Amniotic epithelial cell (primary cell): ENCODE measurements around the gene FBXL19.
A peak's percentile ranks its signal among the peaks of the same experiment; 100 is the strongest.

Experiments used
- DNase-seq: peaks from one replicate; pipeline ENCODE4 v3.0.0-alpha.2; 2010; ENCODE audit warnings: low read depth

The FBXL19 gene

DNA sequence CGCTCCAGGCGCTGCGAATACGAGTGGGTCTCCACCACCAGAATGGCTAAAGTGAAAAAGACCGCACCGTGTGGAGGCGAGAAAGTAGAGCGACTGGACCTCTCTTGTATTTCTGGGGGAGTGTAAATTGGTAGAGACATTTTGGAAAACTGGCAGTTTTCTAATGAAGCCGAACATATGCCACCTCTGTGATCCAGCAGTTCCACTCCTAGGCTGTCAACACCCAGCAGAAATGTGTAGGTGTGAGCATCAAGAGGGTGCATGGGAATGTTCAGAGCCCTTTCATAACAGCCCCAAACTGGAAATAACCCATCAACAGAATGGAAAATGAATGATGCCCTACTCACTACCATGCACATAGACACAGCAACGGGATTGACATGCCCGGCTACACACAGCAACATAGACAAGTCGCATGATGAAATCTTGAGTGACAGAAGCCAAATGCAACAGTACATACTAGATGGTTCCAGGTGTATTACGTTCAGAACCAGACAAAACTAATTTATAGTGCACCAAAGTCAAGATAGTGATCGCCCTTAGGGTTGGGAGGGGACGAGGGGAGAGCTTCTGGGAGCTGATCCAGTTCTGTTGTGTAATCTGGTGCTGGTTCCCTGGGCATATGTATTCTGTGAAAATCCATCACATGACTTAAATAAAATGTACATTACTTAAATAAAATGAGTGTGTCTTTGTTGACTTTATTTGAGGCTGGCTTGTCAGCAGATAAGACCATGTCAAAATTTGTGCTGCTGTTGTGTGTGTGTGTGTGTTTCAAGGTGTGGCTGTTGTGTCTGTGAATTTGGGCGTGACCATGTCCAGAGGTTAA, 28.6 kb upstream of the FBXL19 start:
- DNase-seq, result no peak

DNA sequence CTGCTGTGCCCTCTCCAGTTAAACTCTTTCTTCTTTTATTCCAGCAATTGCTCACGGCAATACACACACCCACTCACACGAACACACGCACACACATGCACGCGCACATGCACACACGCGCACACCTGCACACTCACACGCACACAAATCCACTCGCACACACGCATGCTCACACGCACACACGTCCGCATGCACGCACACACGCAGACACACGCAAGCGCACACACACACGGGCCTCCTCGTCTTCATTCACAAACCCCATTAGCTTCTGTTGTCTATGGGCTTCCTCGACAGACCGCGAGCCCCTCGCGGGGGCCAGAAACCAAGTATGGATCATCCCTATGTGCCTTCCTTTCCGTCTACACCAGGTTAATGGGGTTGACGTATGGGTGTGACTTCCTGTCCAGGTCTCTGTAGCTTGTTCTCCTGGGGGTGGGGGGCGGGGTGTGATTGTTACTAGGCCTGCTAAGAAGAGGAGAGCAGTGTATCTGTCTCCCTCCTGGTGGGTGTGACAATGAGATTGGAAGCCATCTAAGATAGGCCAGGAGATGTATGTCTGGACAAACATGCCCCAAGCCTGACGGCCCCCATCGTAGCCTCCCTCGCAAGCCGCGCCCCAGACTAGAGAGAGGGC, 27.6 kb upstream of the FBXL19 start:
- DNase-seq, result no peak

DNA sequence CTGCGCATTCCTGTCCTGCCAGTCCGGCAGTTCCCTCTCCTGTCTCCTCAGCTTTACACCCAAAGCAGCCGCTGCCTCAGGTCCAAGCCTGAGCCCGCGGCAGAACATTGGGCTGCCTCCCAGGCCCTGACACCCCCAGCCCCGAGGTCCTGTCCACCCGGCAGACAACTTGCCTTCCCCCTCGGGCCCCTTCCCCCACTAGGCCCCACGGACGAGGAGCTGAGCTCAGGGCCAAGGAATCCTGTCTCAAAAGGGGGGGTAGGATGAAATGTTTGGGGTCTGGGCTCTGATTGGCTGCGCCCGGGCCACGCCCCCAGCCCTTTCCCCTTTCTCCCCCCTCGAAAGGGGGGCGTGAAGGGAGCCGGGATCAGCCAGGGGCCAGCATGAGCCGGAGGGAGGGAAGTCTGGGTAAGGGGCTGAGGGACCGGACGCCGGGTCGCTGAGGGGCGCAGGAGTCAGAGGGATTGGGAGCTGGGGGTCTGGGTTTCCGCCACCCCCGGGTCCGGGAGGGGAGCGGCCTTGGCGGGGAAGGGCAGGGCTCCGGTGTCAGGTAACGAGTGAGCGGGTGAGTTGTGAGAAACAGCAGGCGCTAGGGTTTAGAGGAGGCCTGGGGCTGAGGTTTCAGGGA, 27.0 kb upstream of the FBXL19 start, which contains the start of gene CTF1:
CTF1 (plus strand) TSS at position 354 of the 628 bp plus-strand sequence; CDS start at position 384, 30 bp downstream.
- peak; percentile 88 for DNase-seq

DNA sequence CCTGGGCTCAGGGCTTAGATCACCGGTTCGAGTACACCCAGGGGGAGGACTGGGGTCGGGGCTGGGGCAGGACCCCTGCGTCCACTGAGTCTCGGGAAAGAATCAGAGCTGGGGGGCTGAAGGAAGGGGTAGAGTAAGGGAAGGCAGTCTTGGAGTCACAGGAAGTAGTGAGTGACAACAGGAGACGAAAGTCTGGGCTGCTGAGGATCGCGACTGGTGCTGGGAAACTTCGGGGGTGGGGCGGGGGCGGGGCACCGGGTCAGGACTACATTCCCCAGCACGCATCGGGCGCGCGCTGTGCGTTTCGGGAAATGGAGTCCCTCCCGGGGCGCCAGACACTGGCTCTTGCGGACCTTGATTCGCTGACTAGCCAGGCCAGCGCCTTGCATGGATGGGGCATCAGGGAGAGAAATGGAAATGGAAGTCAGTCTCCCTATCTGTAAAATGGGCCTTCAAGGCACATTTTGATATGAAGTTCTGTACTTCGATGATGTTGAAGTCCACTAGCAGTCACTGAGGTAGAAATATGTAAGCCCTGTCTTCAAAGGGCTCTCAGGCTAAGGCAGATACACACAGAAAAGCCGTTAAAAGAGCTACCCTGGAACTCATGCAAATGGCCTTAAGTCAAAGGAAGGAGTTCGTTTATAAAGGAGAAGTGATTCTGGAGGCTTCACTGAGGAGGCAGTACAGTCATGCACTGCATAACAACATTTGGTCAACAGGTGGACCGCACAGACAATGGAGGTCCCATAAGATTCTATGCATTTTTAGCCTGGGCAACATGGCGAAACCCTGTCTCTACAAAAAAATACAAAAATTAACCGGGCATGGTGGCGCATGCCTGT, 26.3 kb upstream of the FBXL19 start:
- DNase-seq, result peak; percentile 89

DNA sequence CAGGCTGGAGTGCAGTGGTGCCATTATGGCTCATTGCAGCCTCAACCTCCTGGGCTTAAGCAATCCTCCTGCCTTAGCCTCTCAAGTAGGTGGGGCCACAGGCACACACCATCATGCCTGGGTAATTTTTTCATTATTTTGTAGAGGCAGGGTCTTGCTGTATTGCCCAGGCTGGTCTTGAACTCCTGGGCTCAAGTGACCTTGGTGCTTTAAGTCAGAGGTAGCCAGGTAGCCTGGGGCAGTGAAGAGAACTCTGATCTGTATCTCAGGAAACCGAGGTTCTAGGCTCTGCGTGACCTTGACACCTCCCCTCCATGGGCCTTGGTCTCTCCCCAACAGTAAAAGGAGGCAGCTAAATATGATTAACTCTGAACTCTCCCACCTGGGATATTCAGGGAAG, 23.6 kb upstream of the FBXL19 start:
- no peak for DNase-seq

DNA sequence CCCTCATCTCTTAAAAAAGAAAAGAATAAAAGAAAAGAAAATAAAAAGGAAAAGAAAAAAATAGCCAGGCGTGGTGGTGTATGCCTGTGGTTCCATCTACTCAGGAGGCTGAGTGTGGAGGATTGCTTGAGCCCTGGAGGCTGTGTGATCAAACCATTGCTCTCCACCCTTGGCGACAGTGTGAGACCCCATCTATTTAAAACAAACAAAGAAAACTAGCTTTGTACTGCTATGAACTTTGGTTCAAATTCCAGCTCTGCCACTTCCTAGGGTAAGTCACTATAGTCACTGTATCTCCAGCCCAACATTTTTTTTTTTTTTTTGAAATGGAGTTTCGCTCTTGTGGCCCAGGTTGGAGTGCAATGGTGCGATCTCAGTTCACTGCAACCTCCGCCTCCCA, 22.8 kb upstream of the FBXL19 start:
- DNase-seq, result no peak

DNA sequence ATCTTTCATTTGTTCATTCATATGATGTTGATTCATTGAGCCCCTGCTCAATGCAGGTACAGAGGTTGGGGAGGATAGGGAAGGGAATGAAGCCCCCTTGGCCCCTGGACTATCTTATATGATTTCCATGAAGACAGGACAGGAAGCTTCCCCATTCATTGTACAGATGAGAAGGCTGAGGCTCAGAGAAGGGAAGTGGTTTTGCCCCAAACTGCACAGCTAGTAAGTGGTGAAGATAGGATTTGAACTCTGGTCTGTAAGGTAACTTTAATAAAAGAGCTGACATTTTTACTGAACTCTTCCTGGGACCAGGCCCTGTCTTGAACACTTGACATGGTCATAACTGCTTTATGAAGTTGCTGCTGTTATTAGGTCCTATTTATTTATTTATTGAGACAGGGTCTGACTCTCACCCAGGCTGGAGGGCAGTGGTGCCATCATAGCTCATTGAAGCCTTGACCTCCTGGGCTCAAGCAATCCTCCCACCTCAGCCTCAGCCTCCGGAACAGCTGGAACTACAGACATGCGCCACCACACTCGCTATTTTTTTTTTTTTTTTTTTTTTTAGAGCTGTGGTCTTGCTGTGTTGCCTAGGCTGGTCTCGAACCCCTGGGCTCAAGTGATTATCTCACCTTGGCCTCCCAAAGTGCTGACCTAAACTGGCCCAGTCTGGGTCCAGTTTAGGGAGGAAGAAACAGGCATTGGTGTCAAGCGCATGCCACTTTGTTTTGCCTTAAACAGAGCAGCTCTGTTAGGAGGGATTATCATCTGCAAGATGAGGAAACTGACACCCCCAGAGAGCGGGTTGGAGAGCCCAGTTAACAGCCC, 22.0 kb upstream of the FBXL19 start:
- DNase-seq, result peak; percentile 13

DNA sequence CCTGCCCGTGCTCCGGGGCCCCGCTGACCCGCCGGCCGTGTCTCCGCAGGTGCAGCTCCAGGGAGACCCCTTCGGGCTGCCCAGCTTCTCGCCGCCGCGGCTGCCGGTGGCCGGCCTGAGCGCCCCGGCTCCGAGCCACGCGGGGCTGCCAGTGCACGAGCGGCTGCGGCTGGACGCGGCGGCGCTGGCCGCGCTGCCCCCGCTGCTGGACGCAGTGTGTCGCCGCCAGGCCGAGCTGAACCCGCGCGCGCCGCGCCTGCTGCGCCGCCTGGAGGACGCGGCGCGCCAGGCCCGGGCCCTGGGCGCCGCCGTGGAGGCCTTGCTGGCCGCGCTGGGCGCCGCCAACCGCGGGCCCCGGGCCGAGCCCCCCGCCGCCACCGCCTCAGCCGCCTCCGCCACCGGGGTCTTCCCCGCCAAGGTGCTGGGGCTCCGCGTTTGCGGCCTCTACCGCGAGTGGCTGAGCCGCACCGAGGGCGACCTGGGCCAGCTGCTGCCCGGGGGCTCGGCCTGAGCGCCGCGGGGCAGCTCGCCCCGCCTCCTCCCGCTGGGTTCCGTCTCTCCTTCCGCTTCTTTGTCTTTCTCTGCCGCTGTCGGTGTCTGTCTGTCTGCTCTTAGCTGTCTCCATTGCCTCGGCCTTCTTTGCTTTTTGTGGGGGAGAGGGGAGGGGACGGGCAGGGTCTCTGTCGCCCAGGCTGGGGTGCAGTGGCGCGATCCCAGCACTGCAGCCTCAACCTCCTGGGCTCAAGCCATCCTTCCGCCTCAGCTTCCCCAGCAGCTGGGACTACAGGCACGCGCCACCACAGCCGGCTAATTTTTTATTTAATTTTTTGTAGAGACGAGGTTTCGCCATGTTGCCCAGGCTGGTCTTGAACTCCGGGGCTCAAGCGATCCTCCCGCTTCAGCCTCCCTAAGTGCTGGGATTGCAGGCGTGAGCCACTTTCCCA, 21.1 kb upstream of the FBXL19 start:
- DNase-seq, result peak; percentile 52

DNA sequence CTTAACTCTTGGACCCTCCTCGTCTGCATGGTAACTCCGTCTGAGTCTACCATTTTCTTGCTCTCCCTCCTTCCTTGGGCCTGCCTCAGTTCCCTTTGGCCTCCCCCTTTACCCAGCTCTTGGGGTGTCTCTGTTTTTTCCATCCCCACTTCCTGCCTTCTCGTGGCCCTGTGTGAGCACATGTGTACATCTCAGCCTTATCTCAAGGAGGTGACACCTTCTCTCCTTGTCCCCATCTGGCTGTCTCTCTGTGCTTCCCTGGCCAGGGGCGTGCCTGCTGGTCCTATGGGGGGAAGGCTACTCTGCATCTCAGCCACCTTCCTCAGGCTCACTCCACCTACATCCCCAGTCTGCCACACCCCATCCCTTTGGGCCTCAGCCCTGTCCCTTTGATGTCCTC, 20.4 kb upstream of the FBXL19 start:
- no peak for DNase-seq

DNA sequence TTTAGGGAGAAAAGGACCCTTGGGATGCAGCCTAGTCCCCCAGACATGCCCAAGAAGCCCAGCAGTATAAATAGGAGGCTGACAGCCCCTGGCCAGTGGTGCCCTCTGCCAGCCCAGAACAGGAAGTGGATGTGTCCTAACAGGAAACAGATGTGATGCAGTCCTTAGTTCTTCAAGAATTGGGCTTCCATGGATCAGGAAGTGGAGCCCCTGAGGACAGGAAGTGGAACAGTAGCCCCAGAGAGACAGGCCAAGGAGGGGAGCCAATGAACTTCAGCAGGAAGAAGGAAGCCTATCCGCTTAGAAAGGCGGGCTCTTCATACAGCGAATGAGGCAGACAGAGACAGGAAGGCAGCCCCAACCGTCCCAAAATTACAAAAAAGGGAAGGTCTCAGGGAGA, 19.8 kb upstream of the FBXL19 start:
- no peak for DNase-seq

DNA sequence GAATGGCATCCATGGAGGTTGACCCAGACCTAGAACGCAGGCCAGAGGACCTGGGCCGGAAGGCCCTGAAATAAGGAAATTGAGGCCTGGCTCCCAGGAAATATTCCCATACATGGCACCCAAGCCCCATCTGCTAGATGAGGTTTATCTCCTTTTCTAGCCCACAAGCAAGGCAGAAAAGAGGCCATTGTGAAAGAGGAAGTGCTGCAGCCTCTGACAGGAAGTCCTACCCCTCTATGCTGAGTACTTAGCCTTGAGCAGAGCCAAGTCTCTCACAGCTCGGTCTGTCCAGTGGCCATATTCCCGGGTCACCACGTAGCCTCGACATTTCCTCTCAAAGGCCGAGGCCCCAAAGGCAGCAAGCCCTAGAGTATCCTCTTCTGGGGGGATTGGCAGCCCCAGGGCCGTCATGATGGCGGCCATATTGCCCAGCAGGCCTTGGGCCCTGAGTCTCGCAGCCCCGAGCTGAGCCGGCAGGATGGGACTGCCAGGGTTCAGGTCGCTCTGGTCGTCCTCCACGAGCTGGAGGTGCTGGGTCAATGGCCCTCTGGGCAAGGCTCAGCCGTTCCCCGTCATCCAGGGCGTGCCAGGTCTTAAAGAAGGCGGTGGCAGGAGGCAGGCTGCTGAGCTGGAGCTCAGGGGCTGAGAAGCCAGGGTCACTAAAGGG, 19.1 kb upstream of the FBXL19 start:
- no peak for DNase-seq

DNA sequence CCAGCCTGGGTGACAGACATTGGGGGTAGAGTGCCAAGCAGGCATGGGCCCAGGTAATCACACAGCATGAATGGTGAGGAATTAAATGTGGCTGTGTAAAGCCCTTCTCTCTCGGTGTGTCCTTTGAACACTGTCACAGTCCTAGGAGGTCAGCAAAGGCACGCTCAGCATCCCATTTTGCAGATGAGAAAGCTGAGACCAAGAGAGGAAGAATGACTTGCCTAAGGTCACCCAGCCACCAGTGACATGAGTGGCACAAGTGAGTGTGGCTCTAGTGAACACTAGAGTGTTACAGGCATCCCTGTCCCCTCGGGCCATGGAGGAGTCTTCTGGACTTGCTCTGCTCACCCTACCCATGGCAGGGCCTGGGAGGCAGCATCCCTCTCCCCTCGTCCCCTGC, 16.3 kb upstream of the FBXL19 start:
- DNase-seq, result no peak

DNA sequence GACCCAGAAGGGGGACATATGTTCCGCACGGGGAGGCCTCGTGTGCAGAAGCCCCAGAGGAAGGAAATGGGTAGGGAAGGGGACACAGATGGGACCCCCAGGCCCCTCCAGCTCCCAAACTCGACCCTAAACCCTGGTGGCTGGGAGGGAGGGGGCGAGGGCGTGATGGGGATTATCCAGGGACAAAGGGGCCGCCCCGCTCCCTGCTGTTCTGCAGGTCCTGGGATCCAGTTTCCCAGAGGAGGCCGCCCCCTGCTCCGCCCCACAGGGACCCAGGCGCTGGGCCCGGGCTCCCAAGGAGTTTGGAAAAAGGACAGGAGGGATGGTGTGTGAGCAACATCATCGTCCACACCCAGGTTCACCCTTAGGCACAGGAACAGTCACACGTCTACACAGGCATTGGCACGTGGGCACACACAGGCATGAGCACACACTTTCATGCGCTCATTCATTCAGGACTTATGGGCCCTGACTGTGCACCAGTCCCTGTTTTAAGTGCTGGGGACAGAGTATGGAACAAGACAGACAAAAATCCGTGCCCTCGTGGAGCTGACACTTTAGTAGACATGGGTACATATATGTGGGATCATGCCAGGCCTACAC, 12.8 kb upstream of the FBXL19 start:
- no peak for DNase-seq

DNA sequence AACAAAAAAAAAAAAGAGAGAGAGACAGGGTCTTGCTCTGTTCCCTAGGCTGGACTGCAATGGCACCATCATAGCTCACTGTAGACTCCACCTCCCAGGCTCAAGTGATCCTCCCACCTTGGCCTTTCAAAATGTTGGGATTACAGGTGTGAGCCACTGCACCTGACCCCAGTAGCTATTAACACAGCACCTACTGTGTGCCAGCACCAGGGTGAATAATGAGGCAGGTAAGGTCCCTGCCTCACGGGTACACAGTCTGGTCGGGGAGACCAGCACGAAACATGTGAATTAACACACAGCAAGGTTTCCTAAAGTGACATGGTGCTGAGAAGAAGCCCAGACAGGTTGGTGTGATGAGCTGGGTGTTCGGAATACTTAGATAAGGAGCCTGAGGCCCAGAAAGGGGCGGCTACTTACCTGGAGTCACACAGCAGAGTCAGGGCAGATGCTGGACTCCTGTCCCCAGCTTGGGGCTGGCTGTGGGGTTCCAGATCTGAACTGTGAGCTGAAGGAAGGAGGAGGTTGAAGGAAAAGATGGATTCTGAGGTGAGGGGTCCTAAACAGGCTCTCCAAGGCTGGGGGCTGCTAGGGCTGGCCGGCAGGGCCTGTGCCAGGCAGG, 10.5 kb upstream of the FBXL19 start:
- DNase-seq, result no peak

DNA sequence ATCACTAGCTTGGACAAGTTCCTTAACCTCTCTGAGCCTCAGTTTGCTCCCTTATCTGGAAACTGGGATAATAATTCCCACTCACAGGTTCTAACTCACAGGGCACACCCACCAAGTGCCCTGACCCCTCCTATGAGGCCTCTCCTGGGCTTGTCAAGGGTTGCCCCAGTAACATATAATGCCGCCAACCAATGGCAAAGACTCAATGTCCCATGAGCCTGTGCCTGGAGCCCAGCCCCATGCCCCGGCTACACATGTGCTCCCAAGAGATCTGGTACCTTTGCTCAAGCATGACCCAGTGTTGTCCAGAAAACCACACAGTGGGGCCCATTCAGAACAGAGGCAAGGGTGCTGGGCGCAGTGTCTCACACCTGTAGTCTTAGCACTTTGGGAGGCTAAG, 8.5 kb upstream of the FBXL19 start:
- no peak for DNase-seq

DNA sequence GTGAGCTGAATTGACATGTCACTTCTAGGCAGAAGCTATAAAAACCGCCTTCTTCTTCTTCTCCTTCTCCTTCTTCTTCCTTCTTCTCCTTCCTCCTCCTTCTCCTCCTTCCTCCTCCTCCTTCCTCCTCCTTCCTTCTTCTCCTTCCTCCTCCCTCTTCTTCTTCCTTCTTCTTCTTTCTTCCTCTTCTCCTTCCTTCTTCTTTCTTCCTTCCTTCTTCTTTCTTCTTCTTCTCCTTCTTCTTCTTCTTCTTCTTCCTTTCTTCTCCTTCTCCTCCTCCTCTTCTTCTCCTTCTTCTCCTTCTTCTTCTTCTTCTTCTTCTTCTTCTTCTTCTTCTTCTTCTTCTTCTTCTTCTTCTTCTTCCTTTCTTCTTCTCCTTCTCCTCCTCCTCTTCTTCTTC, 4.8 kb upstream of the FBXL19 start:
- no peak for DNase-seq

DNA sequence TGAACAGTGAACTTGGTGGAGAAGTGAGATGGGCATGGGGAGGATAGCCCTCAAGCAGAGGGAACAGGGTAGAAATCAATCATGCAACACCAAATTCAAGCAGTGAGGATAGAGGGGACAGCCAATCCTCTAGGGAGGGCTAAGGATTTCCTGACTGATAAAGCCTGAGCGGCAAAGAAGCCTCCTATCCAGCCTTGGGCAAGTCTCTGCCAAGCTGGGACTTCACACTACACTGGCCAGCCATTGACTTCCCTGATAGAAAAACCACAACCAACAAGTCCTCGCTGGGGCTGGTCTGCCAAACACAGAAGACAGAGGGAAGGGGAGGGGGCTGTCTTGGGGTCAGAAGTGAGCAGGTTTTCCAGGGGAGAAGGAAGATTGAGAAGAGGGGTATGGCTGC, 2.5 kb upstream of the FBXL19 start:
- no peak for DNase-seq

DNA sequence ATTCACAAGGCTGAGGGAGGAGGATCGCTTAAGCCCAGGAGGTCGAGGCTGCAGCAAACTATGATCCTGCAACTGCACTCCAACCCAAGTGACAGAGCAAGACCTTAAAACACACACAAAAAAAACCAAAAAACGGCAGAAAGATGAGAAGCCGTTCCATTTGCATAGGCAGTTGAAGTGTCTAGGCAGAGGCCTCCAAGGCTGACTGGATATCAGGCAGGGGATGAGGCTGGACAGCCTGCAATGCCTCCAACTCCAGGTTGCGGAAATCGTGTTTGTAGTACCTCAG, 2.0 kb upstream of the FBXL19 start:
- no peak for DNase-seq
